KMS-11 (cell line): Measurements from ENCODE around the gene AVPI1.

Experiments used
- H2AFZ ChIP-seq: fragments of 200-600 bp; sonication (generic); 2 replicates; pipeline ENCODE4 v1.6.1; 2016; ENCODE audit warnings: antibody characterized with exemption, mixed run types, low read depth
- H3K27ac ChIP-seq: fragments of 200-600 bp; sonication (generic); 2 replicates; pipeline ENCODE4 v1.6.1; 2016; ENCODE audit warnings: mild to moderate bottlenecking, mixed run types
- H3K27me3 ChIP-seq: fragments of 200-600 bp; sonication (generic); 2 replicates; pipeline ENCODE4 v1.6.1; 2017; ENCODE audit warnings: mild to moderate bottlenecking, low read depth, mixed run types, moderate library complexity; ENCODE audit not compliant: insufficient read depth
- H3K36me3 ChIP-seq: fragments of 200-600 bp; sonication (generic); 2 replicates; pipeline ENCODE4 v1.6.1; 2017; ENCODE audit warnings: mild to moderate bottlenecking, mixed run types; ENCODE audit not compliant: insufficient read depth
- H3K4me1 ChIP-seq: fragments of 200-600 bp; sonication (generic); 2 replicates; pipeline ENCODE4 v1.6.1; 2016; ENCODE audit warnings: mild to moderate bottlenecking, low read depth, mixed run types; ENCODE audit not compliant: poor library complexity, severe bottlenecking
- H3K4me2 ChIP-seq: fragments of 200-600 bp; sonication (generic); 2 replicates; pipeline ENCODE4 v1.7.0; 2016; ENCODE audit warnings: mild to moderate bottlenecking, mixed run types
- H3K4me3 ChIP-seq: fragments of 200-600 bp; sonication (generic); IDR thresholded peaks from 2 replicates; pipeline ENCODE4 v1.6.1; 2017; ENCODE audit warnings: low read depth, low read length, mixed read lengths; ENCODE audit not compliant: insufficient read depth
- H3K79me2 ChIP-seq: fragments of 200-600 bp; sonication (generic); 2 replicates; pipeline ENCODE4 v1.6.1; 2016; ENCODE audit warnings: low read depth, mixed run types; ENCODE audit not compliant: insufficient read depth
- H3K9ac ChIP-seq: fragments of 200-600 bp; sonication (generic); 2 replicates; pipeline ENCODE4 v1.6.1; 2016; ENCODE audit warnings: mild to moderate bottlenecking, mixed run types
- H4K20me1 ChIP-seq: fragments of 200-600 bp; sonication (generic); 2 replicates; pipeline ENCODE4 v1.6.1; 2016; ENCODE audit warnings: mild to moderate bottlenecking, mixed run types; ENCODE audit not compliant: insufficient read depth
- CTCF ChIP-seq: fragments of 200-600 bp; sonication (generic); conservative IDR thresholded peaks from 2 replicates; pipeline ENCODE4 v1.6.1; 2017; ENCODE audit warnings: low read depth, mild to moderate bottlenecking, antibody characterized with exemption, low read length, moderate library complexity, mixed read lengths

The AVPI1 gene

GRCh38 chr10:97667463-97667862, 19.6 kb downstream of the AVPI1 start:
- Histone ChIP-seq H3K4me2 (no peak overlapping the region), H2AFZ (no peak overlapping the region), H3K79me2 (no peaks in the 10 kb centered on the region), H3K4me1 (no peaks in the 10 kb centered on the region), H3K27ac (no peak overlapping the region), H3K4me3 (no peak overlapping the region), H3K27me3 (no peaks in the 10 kb centered on the region), H3K36me3 (no peaks in the 10 kb centered on the region), H3K9ac (no peak overlapping the region), H4K20me1 (no peaks in the 10 kb centered on the region)
- no peak for TF ChIP-seq CTCF

GRCh38 chr10:97666992-97667391, 20.0 kb downstream of the AVPI1 start:
- TF ChIP-seq CTCF: no peak
- Histone ChIP-seq H3K27me3 (no peaks in the 10 kb centered on the region), H3K9ac (no peak overlapping the region), H3K4me2 (no peak overlapping the region), H4K20me1 (no peaks in the 10 kb centered on the region), H3K36me3 (no peaks in the 10 kb centered on the region), H3K4me1 (no peaks in the 10 kb centered on the region), H3K79me2 (no peaks in the 10 kb centered on the region), H2AFZ (no peak overlapping the region), H3K27ac (no peak overlapping the region), H3K4me3 (no peak overlapping the region)

- Histone ChIP-seq H2AFZ (no peak overlapping the region), H3K4me3 (no peak overlapping the region), H3K27ac (no peak overlapping the region), H3K27me3 (no peaks in the 10 kb centered on the region), H3K4me2 (no peak overlapping the region), H3K36me3 (no peaks in the 10 kb centered on the region), H4K20me1 (no peaks in the 10 kb centered on the region), H3K4me1 (peaks cover 5% of the 10 kb centered on the region), H3K79me2 (no peaks in the 10 kb centered on the region), H3K9ac (no peak overlapping the region)
- TF ChIP-seq CTCF: no peak
These were observed 22.7 kb downstream of the AVPI1 start for GRCh38 chr10:97664282-97664850.

GRCh38 chr10:97659589-97659988, 27.5 kb downstream of the AVPI1 start:
- Histone ChIP-seq H3K4me3 (no peak overlapping the region), H3K9ac (peak overlapping the region; percentile 3; the same call in 1 of the 2 replicates), H3K4me1 (peaks cover 10% of the 10 kb centered on the region), H2AFZ (peak overlapping the region; percentile 47; the same call in 1 of the 2 replicates), H3K27ac (peak overlapping the region; percentile 45), H3K36me3 (no peaks in the 10 kb centered on the region; the same call in 1 of the 2 replicates), H4K20me1 (no peaks in the 10 kb centered on the region), H3K79me2 (no peaks in the 10 kb centered on the region), H3K4me2 (peak overlapping the region; percentile 47), H3K27me3 (no peaks in the 10 kb centered on the region)
- TF ChIP-seq CTCF: no peak
